Measurements from ENCODE around the gene AMPH.
"Not testable (repeated sequence)": the region's sequence is repeated elsewhere in the genome, so short reads cannot be mapped to it uniquely, and the experiment has no call there.

- TF ChIP-seq POLR2A (IDR thresholded peaks at IDR 0.05); CTCF (IDR thresholded peaks at IDR 0.05); POLR2AphosphoS5 (IDR thresholded peaks at IDR 0.05; ENCODE audit: insufficient read depth in 1 of 2, low read depth in 1 of 2): not testable (repeated sequence)
These were observed 277.7 kb downstream of the AMPH start for GRCh38 chr7:38353431-38353881.
